Measurements from ENCODE around the gene CFAP20.

Gene CFAP20

GRCh38 chr16:58125781-58126335, 3.3 kb downstream of the CFAP20 start:
- FAIRE-seq (no peak), DNase-seq (ENCODE audit: insufficient read length, low spot score) (no peak)

GRCh38 chr16:58125041-58125440, 4.1 kb downstream of the CFAP20 start:
- DNase-seq (ENCODE audit: insufficient read length, low spot score) (no peak), FAIRE-seq (no peak)

GRCh38 chr16:58124601-58124915, 4.6 kb downstream of the CFAP20 start:
- DNase-seq (ENCODE audit: insufficient read length, low spot score): no peak
- FAIRE-seq: no peak

DNA sequence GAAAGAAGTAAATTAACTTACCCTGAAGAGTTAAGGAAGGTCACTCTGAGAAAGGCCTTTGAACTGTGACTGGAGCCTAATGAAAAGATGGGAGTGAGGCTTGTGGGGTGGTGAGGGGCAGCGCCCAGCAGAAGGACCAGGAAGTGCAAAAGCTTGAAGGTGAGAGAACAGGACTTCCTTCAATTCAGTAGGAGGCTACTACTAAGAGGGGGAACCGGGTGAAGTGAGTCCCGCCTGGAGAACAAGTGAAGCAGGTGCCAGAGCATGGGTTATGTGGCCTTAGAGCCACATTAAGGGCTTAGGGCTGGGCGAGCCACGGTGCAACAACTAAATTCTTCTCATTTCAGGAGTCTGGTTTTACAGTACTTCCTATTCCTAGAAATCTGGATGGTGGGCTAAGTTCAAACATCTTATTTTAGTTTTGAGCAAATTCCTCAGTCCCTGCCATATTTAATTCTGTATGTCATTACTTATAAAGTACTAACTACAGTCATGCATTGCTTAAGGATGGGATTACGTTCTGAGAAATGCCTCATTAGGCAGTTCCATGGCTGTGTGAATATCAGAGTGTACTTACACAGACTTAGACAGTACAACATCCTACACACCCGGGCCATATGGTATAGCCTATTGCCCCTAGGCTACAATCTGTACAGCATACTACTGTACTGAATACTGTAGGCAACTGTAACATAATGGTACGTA, 5.1 kb downstream of the CFAP20 start:
- FAIRE-seq: no peak
- DNase-seq (ENCODE audit: insufficient read length, low spot score): no peak

DNA sequence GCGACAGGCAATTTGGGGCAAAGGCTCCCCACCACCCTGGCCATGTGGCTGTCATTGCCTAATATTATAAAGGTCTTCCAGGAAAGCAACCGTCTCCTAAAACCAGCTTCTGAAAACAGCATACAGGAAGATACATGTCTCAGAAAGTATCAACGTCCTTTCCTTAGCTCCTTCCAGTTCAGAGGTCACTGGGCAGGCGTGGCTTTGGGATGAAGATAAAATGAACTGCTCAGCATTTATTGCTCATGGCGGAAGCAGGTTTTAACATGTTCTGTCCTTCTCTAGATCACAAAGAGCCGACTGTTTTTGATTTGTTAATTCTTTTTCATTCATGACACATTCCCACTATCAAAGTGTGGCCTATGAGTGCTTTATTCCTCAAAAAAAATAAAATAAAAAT, 8.0 kb downstream of the CFAP20 start:
- no peak for FAIRE-seq
- no peak for DNase-seq (ENCODE audit: insufficient read length, low spot score)

- no peak for FAIRE-seq
- DNase-seq (ENCODE audit: insufficient read length, low spot score): no peak
Observed at GRCh38 chr16:58120234-58120633, 8.9 kb downstream of the CFAP20 start.

DNA sequence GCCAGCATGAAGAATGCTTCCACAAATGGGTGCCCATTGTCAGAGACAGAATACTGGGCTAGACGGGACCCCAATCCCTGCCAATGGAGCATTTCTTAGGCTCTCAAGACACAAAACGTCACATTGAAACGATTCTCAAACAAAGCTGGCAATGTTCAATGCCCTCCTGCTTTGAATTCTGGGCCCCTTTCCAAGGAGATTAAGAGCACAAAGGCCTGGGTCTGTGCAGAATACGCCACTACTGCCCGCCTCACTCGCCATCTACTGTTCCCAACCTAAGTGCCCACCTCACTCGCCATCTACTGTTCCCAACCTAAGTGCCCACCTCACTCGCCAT, 9.7 kb downstream of the CFAP20 start:
- DNase-seq (ENCODE audit: insufficient read length, low spot score) (no peak), FAIRE-seq (no peak)

GRCh38 chr16:58118801-58119508, 10.2 kb downstream of the CFAP20 start:
- FAIRE-seq (no peak), DNase-seq (ENCODE audit: insufficient read length, low spot score) (no peak)

GRCh38 chr16:58116529-58116928, 12.7 kb downstream of the CFAP20 start:
- FAIRE-seq (no peak), DNase-seq (ENCODE audit: insufficient read length, low spot score) (no peak)

GRCh38 chr16:58116081-58116480, 13.1 kb downstream of the CFAP20 start:
- no peak for FAIRE-seq
- DNase-seq (ENCODE audit: insufficient read length, low spot score): no peak

GRCh38 chr16:58114827-58115825, 14.1 kb downstream of the CFAP20 start:
- peak; percentile 33 for FAIRE-seq
- no peak for DNase-seq (ENCODE audit: insufficient read length, low spot score)

DNA sequence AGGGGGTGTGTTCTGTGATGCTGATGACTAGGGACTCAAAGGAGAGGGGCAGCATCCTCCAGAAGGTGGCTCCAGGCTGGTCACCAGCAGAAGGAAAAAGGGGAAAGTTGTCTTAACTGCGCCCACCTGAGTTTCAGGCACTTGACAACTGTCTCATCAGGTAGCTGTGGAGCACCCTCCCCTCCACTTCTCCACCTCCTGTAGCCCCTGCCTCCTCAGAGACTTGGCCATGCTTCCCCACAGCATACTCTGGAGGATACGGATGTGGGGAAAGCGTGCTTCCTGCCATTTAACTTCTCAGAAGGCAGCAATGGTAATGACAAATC, 17.9 kb downstream of the CFAP20 start:
- FAIRE-seq: no peak
- DNase-seq (ENCODE audit: insufficient read length, low spot score): no peak

DNA sequence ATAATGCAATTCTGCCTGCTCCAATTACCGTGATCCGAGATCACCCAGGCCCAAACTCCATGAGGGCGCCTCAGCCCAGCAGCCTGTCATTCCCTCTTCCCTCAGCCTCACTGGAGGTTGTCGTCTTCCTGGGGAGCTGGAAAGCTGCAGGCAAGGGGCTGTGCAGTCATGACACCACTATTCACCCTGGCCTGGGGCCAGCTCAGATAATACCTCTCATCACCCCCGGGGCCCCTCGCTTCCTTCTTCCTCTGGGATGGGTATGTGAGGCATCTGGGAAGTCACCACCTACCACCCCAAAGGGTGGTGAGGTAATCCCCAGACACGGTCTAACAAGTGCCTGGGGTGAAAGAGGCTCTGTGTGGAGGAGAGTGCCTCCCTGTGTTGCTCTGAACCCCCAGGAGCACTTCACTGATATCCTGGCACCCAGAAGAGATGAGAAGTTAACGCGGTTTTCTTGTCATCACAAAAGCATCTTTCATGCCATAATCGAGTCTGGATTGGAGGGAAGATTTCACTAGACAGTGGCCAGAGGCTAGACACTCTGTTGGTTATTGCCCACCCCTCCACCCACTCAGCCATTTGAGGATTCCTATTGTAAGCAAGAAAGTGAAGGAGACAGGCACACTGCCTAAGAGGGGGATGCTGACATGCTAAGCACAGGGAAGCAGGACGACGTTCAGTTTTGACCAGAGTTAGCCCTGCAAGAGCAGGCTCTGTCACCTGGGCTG, 18.4 kb downstream of the CFAP20 start:
- DNase-seq (ENCODE audit: insufficient read length, low spot score) (peak; percentile 89), FAIRE-seq (peak; percentile 98)

GRCh38 chr16:58109881-58110280, 19.3 kb downstream of the CFAP20 start:
- FAIRE-seq: no peak

DNA sequence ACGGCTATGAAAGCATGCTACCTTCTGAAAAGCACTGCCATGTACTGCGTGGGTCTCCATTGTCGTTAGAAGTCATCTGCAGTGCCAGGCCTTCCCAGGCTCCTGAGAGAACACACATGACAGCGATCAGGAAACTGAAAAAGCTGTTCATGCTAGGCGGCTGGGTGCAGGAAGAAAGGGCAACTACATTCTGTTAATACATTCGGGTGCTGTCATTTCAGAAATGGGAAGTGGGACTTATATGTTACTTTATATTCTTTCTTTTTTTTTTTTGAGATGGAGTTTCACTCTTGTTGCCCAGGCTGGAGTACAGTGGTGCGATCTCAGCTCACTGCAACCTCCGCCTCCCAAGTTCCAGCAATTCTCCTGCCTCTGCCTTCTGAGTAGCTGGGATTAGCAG, 19.9 kb downstream of the CFAP20 start:
- FAIRE-seq: no peak
- no peak for DNase-seq (ENCODE audit: insufficient read length, low spot score)

More at GRCh38 chr16:58109881-58110280, 19.3 kb downstream of the CFAP20 start:
- DNase-seq (ENCODE audit: insufficient read length, low spot score): no peak

GRCh38 chr16:58107709-58108108, 21.5 kb downstream of the CFAP20 start:
- FAIRE-seq: no peak
- no peak for DNase-seq (ENCODE audit: insufficient read length, low spot score)

DNA sequence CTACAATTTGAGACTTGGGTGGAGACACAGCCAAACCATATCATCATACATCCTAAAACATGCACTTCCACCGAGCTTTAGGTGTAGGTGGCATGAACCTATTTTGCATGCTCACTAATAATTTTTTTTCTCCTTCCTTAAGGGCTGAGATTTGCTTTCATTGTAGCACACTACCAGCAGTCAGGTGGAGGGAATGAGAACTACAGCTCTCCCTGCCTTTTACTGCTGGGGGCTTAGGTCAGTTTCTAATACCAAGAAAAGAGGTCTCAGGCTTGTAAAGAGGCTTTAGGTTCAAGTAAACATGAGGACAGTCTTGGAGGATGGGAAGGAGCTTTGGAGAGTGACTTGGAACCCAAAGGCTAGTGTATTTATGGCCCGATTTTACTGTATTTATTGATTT, 22.0 kb downstream of the CFAP20 start:
- FAIRE-seq: no peak
- DNase-seq (ENCODE audit: insufficient read length, low spot score): no peak

DNA sequence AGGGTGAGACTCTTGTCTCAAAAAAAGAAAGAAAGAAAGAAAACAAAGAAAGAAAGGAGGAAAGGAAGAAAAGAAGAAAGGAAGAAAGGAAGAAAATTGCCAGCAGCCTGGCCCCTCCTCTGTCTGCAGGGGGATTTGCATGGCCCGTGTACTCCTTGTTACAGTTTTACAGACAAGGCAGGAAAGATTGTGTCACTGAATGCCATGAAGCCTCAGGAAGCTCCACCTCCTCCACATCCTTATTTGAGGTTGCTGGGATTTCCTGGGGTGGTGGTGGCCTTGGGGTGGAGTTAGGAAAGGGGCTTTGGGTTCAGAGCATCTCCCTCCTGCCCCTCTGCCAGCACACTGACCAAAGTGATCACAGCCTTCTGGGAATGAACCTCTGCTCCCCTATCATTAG, 23.6 kb downstream of the CFAP20 start:
- FAIRE-seq: peak; percentile 23
- no peak for DNase-seq (ENCODE audit: insufficient read length, low spot score)

- DNase-seq (ENCODE audit: insufficient read length, low spot score) (no peak), FAIRE-seq (no peak)
Observed at GRCh38 chr16:58102665-58103392, 26.4 kb downstream of the CFAP20 start.

- FAIRE-seq (no peak), DNase-seq (ENCODE audit: insufficient read length, low spot score) (no peak)
Observed at GRCh38 chr16:58099956-58100300, 29.3 kb downstream of the CFAP20 start.
